HepG2 (cell line): ENCODE data around the gene NPB. TPM values are rescaled to one million over a fixed set of nuclear protein-coding genes. Genes with fewer than 3 reads are reported as not detected.

Experiments
- CBX1 ChIP-seq: IDR thresholded peaks from one replicate; pipeline ENCODE4 v1.6.1; 2016; ENCODE audit warnings: antibody characterized with exemption, low read depth
- GATA4 ChIP-seq: sonication (generic); IDR thresholded peaks from 2 replicates; pipeline ENCODE4 v1.6.1; 2016; ENCODE audit warnings: antibody characterized with exemption, low read depth, borderline replicate concordance
- MEIS1 ChIP-seq: sonication (generic); formaldehyde crosslinking; IDR thresholded peaks from 2 replicates; pipeline ENCODE4 v1.9.0; 2021; ENCODE audit warnings: mild to moderate bottlenecking, missing genetic modification reagents, moderate library complexity, borderline replicate concordance
- MTA1 ChIP-seq: sonication (generic); formaldehyde crosslinking; IDR thresholded peaks from 2 replicates; pipeline ENCODE4 v1.4.0; 2020; ENCODE audit warnings: missing genetic modification reagents, mild to moderate bottlenecking, borderline replicate concordance
- NAIF1 ChIP-seq: sonication (generic); formaldehyde crosslinking; IDR thresholded peaks from 2 replicates; pipeline ENCODE4 v1.5.0; 2020; ENCODE audit warnings: mild to moderate bottlenecking, missing genetic modification reagents, borderline replicate concordance
- NKX3-1 ChIP-seq: sonication (generic); formaldehyde crosslinking; IDR thresholded peaks from 2 replicates; pipeline ENCODE4 v1.5.0; 2020; ENCODE audit warnings: missing genetic modification reagents
- NR2C2 ChIP-seq: sonication (generic); formaldehyde crosslinking; IDR thresholded peaks from 2 replicates; pipeline ENCODE4 v1.4.0; 2020; ENCODE audit warnings: missing genetic modification reagents, mild to moderate bottlenecking, moderate library complexity, borderline replicate concordance
- PLRG1 ChIP-seq: fragments of 450-650 bp; conservative IDR thresholded peaks from 2 replicates; pipeline ENCODE4 v1.6.1; 2016
- RFXANK ChIP-seq: IDR thresholded peaks from 2 replicates; pipeline ENCODE4 v1.6.1; 2016
- SNAI1 ChIP-seq: sonication (generic); formaldehyde crosslinking; IDR thresholded peaks from 2 replicates; pipeline ENCODE4 v1.5.0; 2020; ENCODE audit warnings: mild to moderate bottlenecking, missing genetic modification reagents, borderline replicate concordance
- SNAPC2 ChIP-seq: sonication (generic); formaldehyde crosslinking; IDR thresholded peaks from 2 replicates; pipeline ENCODE4 v1.8.1; 2022; ENCODE audit warnings: mild to moderate bottlenecking, missing genetic modification reagents
- SOX6 ChIP-seq, 2 experiments: fragments of 450-650 bp in 1 of 2; sonication (generic) in 1 of 2; formaldehyde crosslinking in 1 of 2; IDR thresholded peaks; 2 replicates each; pipeline versions ENCODE4 v1.4.0 to v1.6.1; 2017 to 2020; ENCODE audit warnings: antibody characterized with exemption in 1 of 2, mild to moderate bottlenecking in 1 of 2, missing genetic modification reagents in 1 of 2
- ZC3H13 ChIP-seq: sonication (generic); formaldehyde crosslinking; IDR thresholded peaks from 2 replicates; pipeline ENCODE4 v1.8.1; 2023; ENCODE audit warnings: mild to moderate bottlenecking, missing genetic modification reagents, moderate library complexity
- ZNF180 ChIP-seq: sonication (generic); formaldehyde crosslinking; IDR thresholded peaks from 2 replicates; pipeline ENCODE4 v1.4.0; 2020; ENCODE audit warnings: low read depth, missing genetic modification reagents, borderline replicate concordance
- polyA plus RNA-seq, 8 experiments: library from polyadenylated mRNA; depleted of rRNA in 3 of 8; stranded (reverse) in 7 of 8; unstranded in 1 of 8; fragments of >200 nt; fragmentation: Illumina TruSeq in 4 of 8; extraction: Trizol in 4 of 8; gene quantifications; 2 replicates each; pipeline versions ENCODE4 v1.2.1 to v1.2.3, GENCODE V29; 2011 to 2016; ENCODE audit warnings: low read depth in 4 of 8, missing spikeins in 1 of 8, mixed read lengths in 1 of 8; ENCODE audit not compliant: insufficient read depth in 1 of 8
- total RNA-seq, 5 experiments: library from RNA; depleted of rRNA; stranded (reverse); fragments of >200 nt; fragmentation: Illumina TruSeq; extraction: Trizol; gene quantifications; 2 replicates each; pipeline ENCODE4 v1.2.3, GENCODE V29; 2016; ENCODE audit warnings: low read depth in 1 of 5
- TF ChIP-seq, protein P1 (sequence below): sonication (generic); formaldehyde crosslinking; IDR thresholded peaks from 2 replicates; pipeline ENCODE4 v1.5.0; 2020; ENCODE audit warnings: mild to moderate bottlenecking, missing genetic modification reagents, borderline replicate concordance
- TF ChIP-seq, protein P2 (sequence below): sonication (generic); formaldehyde crosslinking; IDR thresholded peaks from 2 replicates; pipeline ENCODE4 v1.5.1; 2020; ENCODE audit warnings: missing genetic modification reagents, mild to moderate bottlenecking, borderline replicate concordance
- TF ChIP-seq, protein P3 (sequence below): sonication (generic); formaldehyde crosslinking; IDR thresholded peaks from 2 replicates; pipeline ENCODE4 v1.4.0; 2020; ENCODE audit warnings: missing genetic modification reagents

Gene NPB
- total and polyA plus RNA-seq, 2 of the 13 experiments (the other 11 are each of a cell fraction or from before 2014, with no cell fraction given): 0.11 to 0.93 TPM

DNA sequence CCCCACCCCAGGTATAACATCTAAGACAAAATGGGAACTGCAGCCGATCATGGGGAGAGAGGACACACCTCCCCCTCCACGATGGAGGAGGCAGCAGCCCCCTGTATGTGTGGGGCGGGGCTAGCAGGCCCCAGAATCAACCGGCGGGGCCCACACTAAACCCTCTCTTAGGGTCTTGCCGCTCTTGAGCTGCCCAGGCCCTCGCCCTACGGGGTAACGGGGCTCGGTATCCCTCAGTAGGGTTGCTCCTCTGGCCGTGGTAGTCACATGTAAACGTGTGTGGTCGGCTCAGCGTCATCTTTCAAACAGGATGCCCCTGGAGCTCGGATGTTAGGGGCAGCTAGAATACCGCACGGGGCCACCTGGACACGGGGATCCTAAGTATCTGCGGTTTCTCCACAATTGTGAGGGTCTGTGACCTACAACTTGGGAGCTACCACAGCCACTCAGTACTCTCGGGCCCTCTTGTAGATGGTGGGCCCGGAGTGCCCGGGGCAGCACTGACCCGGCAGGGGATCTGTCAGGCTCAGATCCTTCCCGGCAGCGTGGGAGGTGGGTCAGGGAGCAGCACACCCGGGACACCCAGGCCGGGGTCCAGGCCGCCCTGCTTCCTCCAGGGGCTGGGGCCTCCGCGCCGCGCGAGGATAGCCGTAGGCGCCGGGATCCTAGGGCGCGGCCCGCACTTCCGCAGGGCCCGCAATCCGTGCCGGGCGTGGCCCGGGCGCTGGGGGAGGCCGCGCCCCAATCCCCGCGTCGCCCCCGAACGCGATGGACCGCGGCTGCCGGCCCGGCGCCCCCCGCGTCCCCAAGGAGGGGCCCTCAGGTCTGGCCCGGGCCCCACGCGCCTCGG, 31.7 kb upstream of the NPB start (continued):
- TF ChIP-seq, protein P1, sequence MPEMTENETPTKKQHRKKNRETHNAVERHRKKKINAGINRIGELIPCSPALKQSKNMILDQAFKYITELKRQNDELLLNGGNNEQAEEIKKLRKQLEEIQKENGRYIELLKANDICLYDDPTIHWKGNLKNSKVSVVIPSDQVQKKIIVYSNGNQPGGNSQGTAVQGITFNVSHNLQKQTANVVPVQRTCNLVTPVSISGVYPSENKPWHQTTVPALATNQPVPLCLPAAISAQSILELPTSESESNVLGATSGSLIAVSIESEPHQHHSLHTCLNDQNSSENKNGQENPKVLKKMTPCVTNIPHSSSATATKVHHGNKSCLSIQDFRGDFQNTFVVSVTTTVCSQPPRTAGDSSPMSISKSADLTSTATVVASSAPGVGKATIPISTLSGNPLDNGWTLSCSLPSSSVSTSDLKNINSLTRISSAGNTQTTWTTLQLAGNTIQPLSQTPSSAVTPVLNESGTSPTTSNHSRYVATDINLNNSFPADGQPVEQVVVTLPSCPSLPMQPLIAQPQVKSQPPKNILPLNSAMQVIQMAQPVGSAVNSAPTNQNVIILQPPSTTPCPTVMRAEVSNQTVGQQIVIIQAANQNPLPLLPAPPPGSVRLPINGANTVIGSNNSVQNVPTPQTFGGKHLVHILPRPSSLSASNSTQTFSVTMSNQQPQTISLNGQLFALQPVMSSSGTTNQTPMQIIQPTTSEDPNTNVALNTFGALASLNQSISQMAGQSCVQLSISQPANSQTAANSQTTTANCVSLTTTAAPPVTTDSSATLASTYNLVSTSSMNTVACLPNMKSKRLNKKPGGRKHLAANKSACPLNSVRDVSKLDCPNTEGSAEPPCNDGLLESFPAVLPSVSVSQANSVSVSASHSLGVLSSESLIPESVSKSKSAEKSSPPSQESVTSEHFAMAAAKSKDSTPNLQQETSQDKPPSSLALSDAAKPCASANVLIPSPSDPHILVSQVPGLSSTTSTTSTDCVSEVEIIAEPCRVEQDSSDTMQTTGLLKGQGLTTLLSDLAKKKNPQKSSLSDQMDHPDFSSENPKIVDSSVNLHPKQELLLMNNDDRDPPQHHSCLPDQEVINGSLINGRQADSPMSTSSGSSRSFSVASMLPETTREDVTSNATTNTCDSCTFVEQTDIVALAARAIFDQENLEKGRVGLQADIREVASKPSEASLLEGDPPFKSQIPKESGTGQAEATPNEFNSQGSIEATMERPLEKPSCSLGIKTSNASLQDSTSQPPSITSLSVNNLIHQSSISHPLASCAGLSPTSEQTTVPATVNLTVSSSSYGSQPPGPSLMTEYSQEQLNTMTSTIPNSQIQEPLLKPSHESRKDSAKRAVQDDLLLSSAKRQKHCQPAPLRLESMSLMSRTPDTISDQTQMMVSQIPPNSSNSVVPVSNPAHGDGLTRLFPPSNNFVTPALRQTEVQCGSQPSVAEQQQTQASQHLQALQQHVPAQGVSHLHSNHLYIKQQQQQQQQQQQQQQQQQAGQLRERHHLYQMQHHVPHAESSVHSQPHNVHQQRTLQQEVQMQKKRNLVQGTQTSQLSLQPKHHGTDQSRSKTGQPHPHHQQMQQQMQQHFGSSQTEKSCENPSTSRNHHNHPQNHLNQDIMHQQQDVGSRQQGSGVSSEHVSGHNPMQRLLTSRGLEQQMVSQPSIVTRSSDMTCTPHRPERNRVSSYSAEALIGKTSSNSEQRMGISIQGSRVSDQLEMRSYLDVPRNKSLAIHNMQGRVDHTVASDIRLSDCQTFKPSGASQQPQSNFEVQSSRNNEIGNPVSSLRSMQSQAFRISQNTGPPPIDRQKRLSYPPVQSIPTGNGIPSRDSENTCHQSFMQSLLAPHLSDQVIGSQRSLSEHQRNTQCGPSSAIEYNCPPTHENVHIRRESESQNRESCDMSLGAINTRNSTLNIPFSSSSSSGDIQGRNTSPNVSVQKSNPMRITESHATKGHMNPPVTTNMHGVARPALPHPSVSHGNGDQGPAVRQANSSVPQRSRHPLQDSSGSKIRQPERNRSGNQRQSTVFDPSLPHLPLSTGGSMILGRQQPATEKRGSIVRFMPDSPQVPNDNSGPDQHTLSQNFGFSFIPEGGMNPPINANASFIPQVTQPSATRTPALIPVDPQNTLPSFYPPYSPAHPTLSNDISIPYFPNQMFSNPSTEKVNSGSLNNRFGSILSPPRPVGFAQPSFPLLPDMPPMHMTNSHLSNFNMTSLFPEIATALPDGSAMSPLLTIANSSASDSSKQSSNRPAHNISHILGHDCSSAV: no peak
- TF ChIP-seq SNAI1 (CRISPR knock-in tag) (no peak), PLRG1 (no peak), CBX1 (no peak), GATA4 (no peak; the same call in 1 of the 2 replicates), NR2C2 (CRISPR knock-in tag) (peak; percentile 35; the same call in 1 of the 2 replicates), SNAPC2 (CRISPR knock-in tag) (no peak), SOX6 (IDR thresholded peaks at IDR 0.05) (no peak), SOX6 (CRISPR knock-in tag; IDR thresholded peaks at IDR 0.05) (no peak; the same call in 1 of the 2 replicates), RFXANK (no peak), MTA1 (CRISPR knock-in tag) (no peak), ZC3H13 (CRISPR knock-in tag) (no peak; the same call in 1 of the 2 replicates), ZNF180 (CRISPR knock-in tag) (no peak), MEIS1 (no peak), NAIF1 (CRISPR knock-in tag) (no peak), NKX3-1 (peak; percentile 36; the same call in 1 of the 2 replicates)
- TF ChIP-seq, protein P2, sequence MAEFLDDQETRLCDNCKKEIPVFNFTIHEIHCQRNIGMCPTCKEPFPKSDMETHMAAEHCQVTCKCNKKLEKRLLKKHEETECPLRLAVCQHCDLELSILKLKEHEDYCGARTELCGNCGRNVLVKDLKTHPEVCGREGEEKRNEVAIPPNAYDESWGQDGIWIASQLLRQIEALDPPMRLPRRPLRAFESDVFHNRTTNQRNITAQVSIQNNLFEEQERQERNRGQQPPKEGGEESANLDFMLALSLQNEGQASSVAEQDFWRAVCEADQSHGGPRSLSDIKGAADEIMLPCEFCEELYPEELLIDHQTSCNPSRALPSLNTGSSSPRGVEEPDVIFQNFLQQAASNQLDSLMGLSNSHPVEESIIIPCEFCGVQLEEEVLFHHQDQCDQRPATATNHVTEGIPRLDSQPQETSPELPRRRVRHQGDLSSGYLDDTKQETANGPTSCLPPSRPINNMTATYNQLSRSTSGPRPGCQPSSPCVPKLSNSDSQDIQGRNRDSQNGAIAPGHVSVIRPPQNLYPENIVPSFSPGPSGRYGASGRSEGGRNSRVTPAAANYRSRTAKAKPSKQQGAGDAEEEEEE (CRISPR knock-in tag): no peak
- TF ChIP-seq, protein P3, sequence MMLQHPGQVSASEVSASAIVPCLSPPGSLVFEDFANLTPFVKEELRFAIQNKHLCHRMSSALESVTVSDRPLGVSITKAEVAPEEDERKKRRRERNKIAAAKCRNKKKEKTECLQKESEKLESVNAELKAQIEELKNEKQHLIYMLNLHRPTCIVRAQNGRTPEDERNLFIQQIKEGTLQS (CRISPR knock-in tag): no peak
